ENCODE results near the gene PRKD1.

PRKD1 gene

GRCh38 chr14:29838752-29839151, 88.9 kb downstream of the PRKD1 start:
- no peak for DNase-seq

- no peak for DNase-seq
Observed at GRCh38 chr14:29836395-29836794, 91.3 kb downstream of the PRKD1 start.

GRCh38 chr14:29832042-29832441, 95.6 kb downstream of the PRKD1 start:
- DNase-seq, result no peak

- no peak for DNase-seq
Observed at GRCh38 chr14:29829851-29830250, 97.8 kb downstream of the PRKD1 start.

- no peak for DNase-seq
Observed at GRCh38 chr14:29823816-29824215, 103.8 kb downstream of the PRKD1 start.

- no peak for DNase-seq
Observed at GRCh38 chr14:29822430-29822709, 105.3 kb downstream of the PRKD1 start.

- DNase-seq, result peak in 4 of 56 donors; percentile 1 to 12 (median 6)
Observed at GRCh38 chr14:29821661-29822429, 105.8 kb downstream of the PRKD1 start.

GRCh38 chr14:29821242-29821641, 106.4 kb downstream of the PRKD1 start:
- DNase-seq, result no peak

- no peak for DNase-seq
Observed at GRCh38 chr14:29820785-29821184, 106.9 kb downstream of the PRKD1 start.

- DNase-seq, result no peak
Observed at GRCh38 chr14:29817767-29818405, 109.8 kb downstream of the PRKD1 start.

- no peak for DNase-seq
Observed at GRCh38 chr14:29815016-29815674, 112.5 kb downstream of the PRKD1 start.

GRCh38 chr14:29814156-29815015, 113.3 kb downstream of the PRKD1 start:
- DNase-seq, result peak in 52 of 56 donors; percentile 13 to 86 (median 56)

- DNase-seq, result no peak
Observed at GRCh38 chr14:29810682-29811081, 117.0 kb downstream of the PRKD1 start.

- no peak for DNase-seq
Observed at GRCh38 chr14:29810064-29810463, 117.6 kb downstream of the PRKD1 start.

GRCh38 chr14:29806124-29806517, 121.5 kb downstream of the PRKD1 start:
- no peak for DNase-seq

GRCh38 chr14:29805415-29806123, 122.1 kb downstream of the PRKD1 start:
- DNase-seq, result peak in 2 of 56 donors; percentile 3 to 16

GRCh38 chr14:29804481-29805266, 123.0 kb downstream of the PRKD1 start:
- DNase-seq, result no peak

GRCh38 chr14:29803045-29803444, 124.6 kb downstream of the PRKD1 start:
- no peak for DNase-seq

GRCh38 chr14:29802211-29802610, 125.4 kb downstream of the PRKD1 start:
- no peak for DNase-seq

- DNase-seq, result no peak
Observed at GRCh38 chr14:29800961-29801360, 126.7 kb downstream of the PRKD1 start.

Data from nucleus accumbens (tissue), 56 donors.